EH (cell line): ENCODE measurements around the gene PLA2G6.
A peak's percentile ranks its signal among the peaks of the same experiment; 100 is the strongest.

Experiments
- DNase-seq: peaks from one replicate; pipeline ENCODE4 v3.0.0-alpha.2; 2015; ENCODE audit warnings: low read depth

PLA2G6 gene

DNA sequence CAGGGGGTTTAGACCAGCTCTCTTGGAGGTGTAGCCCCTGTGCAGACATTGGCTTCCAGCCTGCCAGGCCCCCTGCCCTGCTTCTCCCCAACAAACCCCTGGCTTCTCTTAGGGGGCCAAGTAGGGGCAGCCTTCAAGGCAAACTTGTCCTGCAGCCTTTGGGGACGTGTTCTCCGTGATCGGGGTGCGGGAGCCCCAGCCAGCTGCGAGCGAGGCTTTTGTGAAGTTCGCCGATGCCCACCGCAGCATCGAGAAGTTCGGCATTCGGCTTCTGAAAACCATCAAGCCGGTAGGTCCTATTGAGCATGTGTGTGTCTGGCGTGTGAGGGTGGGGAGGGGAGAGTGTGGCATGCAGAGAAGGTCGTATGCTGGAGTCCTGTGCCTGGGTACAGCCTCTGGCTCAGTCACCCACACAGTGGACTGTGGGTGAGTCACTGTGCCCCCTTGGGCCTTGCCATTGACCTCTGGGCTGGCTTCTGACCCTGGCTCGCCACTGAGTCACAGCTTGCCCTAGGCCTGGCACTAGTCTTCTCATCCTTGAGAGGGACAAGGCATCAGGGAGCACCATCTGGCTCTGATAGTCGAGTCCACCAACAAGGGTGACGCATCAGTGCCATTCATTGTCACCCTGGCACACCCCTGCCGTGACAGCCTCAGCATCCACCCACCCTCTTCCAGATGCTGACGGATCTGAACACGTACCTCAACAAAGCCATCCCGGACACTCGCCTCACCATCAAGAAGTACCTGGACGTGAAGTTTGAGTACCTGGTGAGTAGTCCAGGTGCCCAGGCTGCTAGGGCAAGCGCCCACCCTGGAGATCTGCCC, 109.1 kb downstream of the PLA2G6 start:
- DNase-seq: no peak

DNA sequence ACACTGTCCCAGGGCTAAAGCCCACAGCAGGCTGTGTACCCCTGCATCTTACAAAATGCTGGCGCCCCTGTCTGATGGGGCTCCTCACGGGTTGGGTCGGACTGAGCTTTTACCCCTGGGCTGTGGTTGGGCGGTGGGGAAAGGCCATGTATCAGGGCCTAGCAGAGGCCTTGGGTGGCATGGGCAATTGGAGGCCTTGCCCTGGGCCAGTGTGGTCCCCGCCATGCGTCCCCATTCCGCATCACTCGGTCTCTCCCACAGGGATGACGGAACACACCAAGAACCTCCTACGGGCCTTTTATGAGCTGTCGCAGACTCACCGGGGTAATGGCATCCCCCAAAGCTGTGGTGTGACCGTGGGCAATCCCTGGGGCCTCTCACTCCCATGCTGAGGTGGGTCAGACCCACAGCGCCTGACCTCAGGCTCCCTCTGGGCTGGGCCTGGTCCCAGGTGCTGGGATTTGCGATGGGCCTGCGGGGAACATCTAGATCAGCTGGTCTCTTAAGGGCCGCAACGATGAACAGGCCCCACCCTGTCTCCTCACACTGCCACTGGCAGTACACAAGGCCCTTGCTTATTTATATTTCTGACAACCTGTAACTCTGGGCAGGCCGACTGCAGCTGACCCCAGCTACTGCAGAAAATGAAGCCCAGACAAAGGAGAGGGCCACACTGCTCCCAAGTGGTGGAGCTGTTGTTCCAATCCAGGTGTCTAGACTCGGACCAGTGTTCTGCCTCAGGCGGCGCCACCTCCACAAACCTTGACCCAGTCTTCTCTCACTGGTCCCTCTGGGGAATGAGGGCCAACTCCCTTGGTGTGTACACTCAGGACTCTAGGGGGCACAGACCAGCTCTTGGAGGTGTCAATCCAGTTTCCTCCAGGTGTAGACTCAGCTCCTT, 110.0 kb downstream of the PLA2G6 start:
- no peak for DNase-seq

DNA sequence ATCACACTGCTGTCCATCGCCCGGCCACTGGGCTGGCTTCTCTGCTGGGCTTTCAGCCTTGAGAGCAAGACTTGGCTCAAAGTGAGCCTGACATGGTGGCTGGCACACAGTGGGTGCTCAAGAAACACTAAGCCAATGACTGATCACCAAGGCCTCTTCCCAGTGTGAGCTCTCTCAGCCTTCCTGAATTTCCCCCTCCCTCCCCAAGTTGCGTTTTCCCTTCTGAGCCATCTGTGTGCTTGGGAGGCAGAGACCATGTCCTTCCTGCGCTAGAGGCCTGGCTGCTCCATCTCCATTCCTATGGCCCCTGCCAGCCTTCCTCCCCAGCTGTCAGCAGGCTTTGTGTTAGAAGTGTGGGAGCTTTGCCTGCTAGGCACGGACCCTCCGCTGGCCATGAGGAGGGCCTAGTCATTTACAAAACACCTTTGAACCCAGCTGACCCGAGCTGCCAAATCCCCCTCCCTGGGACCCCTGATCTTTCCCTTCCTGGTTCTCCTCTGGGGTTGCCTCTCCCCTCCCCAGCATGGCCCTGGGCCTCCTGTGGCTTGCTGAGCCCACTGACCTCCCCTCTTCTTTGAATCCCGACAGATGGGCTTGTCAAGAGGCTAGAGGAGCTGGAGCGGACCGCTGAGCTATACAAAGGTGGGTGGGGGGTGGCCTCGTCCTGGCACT, 111.2 kb downstream of the PLA2G6 start:
- no peak for DNase-seq

DNA sequence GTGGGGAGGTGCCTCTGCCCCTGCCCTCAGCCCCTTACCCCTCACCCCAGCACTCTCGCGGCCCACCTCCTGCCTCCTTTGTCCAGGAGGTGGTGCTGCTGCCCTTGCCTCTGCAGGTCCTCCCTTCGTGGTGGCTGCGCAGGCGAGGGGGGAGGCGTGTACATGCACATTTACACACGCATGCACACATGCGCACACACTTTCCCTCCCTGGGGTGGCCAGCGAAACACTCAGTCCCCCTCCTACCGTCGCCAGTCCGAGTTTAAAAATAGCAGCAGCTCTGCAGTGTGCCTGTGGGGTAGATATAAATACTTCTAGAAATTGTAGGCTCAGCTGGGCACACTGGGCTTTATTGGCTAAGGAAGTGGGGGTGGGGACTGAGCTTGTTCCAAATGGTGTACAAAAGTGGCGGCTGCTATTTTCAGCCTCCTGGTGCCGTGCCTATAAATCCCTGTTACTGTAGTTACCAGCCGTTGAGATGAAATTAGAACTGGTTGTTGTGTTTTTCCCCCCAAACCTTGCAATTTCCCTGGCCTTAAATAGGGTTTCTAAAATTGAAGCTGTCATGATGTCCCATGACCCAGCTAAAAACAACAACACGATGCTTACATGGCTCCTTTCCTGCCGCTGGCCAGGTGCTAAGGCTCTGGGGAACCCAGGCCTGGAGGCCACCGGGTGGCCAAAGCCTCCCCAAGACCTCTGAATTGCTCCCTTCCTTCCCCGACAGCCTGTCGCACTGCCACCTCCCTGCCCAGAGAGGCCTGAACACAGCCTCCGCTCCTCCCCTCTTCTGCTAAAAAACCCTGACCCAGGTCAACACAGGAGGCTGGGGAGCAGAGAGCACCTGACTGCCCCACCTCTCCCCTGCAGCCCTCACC, 112.0 kb downstream of the PLA2G6 start:
- DNase-seq: peak; percentile 86

DNA sequence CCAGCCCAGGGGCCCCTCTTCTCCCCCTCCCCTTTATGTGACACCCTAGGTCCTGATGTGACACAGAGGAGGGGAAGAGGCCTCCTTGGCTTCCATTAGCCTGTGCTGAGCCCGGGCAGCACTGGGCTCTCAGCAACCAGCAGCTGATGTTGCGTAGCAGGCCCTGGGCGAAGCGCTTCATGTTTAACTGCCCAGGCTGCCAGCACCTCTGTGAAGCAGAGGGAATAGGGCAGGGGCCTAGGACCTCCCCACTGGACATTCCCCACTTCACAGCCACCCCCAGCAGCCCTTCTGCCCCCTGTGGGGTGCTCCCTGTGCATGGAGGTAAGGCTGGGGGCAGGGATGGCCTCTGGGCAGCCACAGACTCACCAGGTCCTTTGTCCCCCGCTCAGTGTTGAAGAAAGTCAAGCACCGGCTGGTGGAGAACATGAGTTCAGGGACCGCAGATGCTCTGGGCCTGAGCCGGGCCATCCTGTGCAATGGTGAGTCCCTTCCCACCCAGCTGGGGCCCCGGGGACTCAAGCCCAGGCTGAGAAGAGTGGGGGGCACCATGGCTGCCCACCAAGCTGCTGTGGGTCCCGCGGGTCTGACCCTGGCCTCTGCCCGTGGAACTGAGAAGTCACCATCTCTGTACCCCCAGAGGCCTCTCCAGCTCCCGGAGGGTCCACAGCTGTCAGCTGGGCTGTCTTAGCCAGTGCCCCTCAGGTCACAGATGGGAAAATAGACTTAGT, 112.8 kb downstream of the PLA2G6 start:
- DNase-seq: no peak

DNA sequence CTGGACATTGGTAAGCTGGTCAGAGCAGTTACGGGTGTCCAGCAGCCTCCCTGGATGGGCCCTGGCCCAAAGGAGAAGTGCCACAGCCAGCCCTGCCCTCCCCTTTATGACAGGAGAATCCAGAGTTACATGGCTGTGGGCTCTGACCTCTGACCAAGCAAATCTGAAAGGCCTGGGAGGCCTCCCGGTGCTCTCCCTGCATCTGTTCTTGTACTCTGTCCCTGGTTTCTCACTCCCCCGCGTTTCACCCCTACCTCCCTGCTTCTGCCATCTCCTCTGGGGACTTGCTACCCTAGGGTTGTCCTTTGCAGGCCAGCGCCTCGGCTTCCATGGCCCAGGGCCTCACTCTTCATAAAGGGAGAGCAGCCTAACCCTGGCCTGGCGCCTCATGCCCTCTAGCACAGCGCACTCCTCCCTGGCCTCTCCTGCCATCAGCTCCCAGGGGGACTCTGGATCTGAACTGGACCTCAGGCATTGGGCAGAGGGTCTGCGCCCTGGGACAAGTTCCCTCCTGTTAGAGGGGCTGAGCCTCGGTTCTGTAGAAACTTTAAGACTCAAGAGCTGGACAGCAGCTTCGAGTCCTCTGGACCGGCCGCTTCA, 113.8 kb downstream of the PLA2G6 start:
- no peak for DNase-seq

DNA sequence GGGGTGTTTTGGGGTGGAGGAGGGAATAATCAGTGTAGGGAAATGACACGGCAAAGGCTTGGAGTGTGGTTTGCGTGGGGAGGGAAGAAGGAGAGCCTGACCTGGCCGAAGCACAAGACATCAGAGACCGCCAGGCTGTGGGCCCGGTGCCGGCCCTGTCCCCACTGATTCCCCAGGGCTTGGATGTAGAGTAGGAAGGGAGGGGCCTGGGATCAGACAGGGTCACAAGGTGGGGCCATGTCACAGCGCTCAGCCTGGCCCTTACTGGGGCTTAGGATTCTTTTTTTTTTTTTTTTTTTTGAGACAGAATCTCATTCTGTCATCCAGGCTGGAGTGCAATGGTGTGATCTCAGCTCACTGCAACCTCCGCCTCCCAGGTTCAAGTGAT, 114.6 kb downstream of the PLA2G6 start:
- no peak for DNase-seq

DNA sequence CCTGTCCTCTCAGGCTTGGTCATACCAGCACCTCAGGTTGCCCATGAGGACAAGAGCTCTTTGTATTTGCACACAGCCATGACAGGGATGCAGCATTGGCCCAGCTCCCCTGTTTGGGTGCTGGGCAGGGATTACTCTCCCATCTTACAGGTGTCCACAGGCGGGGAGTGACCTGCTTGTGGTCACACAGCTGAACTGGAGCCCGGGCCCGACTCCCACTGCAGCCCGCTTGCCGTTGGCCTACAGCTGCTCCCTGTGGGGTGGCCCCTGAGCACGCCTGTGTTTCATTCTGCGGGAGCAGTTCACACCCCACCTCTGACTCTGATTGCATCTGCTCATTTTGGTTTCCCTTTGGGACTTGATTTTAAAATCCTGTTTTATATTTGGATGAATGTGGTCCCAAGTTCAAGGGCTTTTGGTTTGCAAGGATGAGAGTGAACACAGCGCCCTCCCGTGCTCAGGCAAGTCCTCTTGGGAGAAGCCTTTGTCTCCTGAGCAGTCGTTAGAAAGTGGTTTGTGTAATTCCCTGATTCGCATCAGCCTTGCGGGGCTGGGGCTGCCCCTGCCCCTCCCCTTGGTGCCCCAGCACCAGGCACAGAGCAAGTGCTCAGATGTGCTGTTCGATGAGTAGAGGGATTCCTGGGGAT, 115.1 kb downstream of the PLA2G6 start:
- no peak for DNase-seq

DNA sequence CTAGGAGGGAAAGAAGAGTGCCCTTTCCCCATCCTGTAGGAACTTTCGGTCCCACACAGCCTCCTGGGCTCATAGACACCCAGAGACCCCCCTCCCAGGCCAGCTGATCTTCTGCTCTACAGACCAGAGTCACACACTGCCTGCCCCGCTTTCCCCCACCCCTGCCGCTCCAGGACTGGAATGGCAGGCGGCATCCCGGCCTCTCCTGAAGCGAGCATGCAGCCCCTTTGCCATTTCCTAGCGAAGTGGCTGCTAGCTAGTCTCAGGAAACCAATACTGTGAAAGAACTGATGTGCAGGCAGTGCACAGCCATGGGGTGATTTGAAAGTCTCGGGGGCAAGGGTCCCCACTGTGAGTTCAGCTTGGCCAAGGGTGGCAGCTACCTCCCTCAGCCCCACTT, 116.1 kb downstream of the PLA2G6 start:
- no peak for DNase-seq

DNA sequence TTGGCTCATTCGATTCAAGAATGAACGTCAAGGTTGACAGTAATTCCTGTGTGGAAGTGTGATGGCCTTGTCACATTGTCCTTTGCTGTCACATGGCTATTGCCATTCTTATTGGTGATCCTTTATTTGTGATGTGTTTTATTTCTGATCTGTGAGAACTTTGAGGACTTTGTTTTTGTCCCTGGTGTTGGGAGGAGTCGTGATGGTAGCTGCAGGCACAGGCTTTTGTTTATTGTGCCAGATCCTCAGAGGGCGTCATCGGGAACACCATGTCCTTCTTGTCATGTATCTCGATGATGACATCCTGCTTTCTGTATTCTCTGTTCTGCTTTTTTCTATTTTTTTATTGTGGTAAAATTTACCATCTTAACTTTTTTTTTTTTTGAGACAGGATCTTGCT, 118.8 kb downstream of the PLA2G6 start:
- no peak for DNase-seq
